Osteoblast (primary cell): Measurements from ENCODE around the gene HS1BP3. TPM values are rescaled to one million over a fixed set of nuclear protein-coding genes. Genes with fewer than 3 reads are reported as not detected.
A peak's percentile ranks its signal among the peaks of the same experiment; 100 is the strongest.

Source experiments
- DNase-seq: peaks from one replicate; pipeline ENCODE4 v3.0.0; 2011; ENCODE audit warnings: low spot score, mixed read lengths; ENCODE audit not compliant: insufficient read length; ENCODE audit errors: missing footprints
- H2AFZ ChIP-seq: 2 replicates; pipeline ENCODE4 v1.6.0; 2011; ENCODE audit warnings: mild to moderate bottlenecking, low read length
- H3K27ac ChIP-seq: 2 replicates; pipeline ENCODE4 v1.5.1; 2011; ENCODE audit warnings: mild to moderate bottlenecking, low read depth, low read length, moderate library complexity
- H3K27me3 ChIP-seq: 2 replicates; pipeline ENCODE4 v1.6.0; 2012; ENCODE audit warnings: mild to moderate bottlenecking, control low read depth, inconsistent platforms, low read length, moderate library complexity; ENCODE audit not compliant: insufficient read depth
- H3K36me3 ChIP-seq: 2 replicates; pipeline ENCODE4 v1.5.1; 2011; ENCODE audit warnings: mild to moderate bottlenecking, low read length, control low read depth, moderate library complexity; ENCODE audit not compliant: insufficient read depth
- H3K4me1 ChIP-seq: 2 replicates; pipeline ENCODE4 v1.5.1; 2011; ENCODE audit warnings: mild to moderate bottlenecking, low read length, control low read depth, moderate library complexity; ENCODE audit not compliant: insufficient read depth
- H3K4me2 ChIP-seq: 2 replicates; pipeline ENCODE4 v1.6.0; 2011; ENCODE audit warnings: mild to moderate bottlenecking, low read length; ENCODE audit not compliant: insufficient read depth
- H3K4me3 ChIP-seq: fragments of 200-600 bp; sonication (generic); 3 replicates; pipeline ENCODE4 v1.5.1; 2012; ENCODE audit warnings: mild to moderate bottlenecking, low read length, inconsistent platforms; ENCODE audit not compliant: insufficient read depth
- H3K79me2 ChIP-seq: 2 replicates; pipeline ENCODE4 v1.6.0; 2012; ENCODE audit warnings: mild to moderate bottlenecking, low read length, control low read depth, inconsistent platforms; ENCODE audit not compliant: insufficient read depth
- H3K9me3 ChIP-seq: 2 replicates; pipeline ENCODE4 v1.5.1; 2011; ENCODE audit warnings: low read depth, low read length, control low read depth
- H4K20me1 ChIP-seq: 2 replicates; pipeline ENCODE4 v1.6.0; 2012; ENCODE audit warnings: mild to moderate bottlenecking, low read length, control low read depth; ENCODE audit not compliant: insufficient read depth
- CTCF ChIP-seq: IDR thresholded peaks from 2 replicates; pipeline ENCODE4 v1.5.1; 2011; ENCODE audit warnings: mild to moderate bottlenecking, low read depth, low read length, moderate library complexity; ENCODE audit errors: extremely low read depth
- total RNA-seq: library from RNA; depleted of rRNA; stranded (reverse); fragments of >200 nt; gene quantifications from 2 replicates; pipeline ENCODE4 v1.2.3, GENCODE V29; 2012

HS1BP3 gene
- total RNA-seq, 1 donor, result 47.8 TPM

- Histone ChIP-seq H3K4me1 (peaks cover 26% of the 10 kb centered on the region), H3K9me3 (no peaks in the 10 kb centered on the region), H3K27ac (no peak overlapping the region), H2AFZ (no peak overlapping the region), H3K79me2 (no peaks in the 10 kb centered on the region), H3K27me3 (no peaks in the 10 kb centered on the region), H3K4me3 (no peak overlapping the region), H4K20me1 (no peaks in the 10 kb centered on the region), H3K36me3 (no peaks in the 10 kb centered on the region), H3K4me2 (no peak overlapping the region)
- no peak for TF ChIP-seq CTCF
- DNase-seq, result no peak
Measured at GRCh38 chr2:20571231-20571630, 79.7 kb downstream of the HS1BP3 start.

GRCh38 chr2:20570249-20570648 lies 80.6 kb downstream of the HS1BP3 start:
- Histone ChIP-seq H3K27ac (no peak overlapping the region), H3K4me1 (peaks cover 26% of the 10 kb centered on the region), H3K4me2 (no peak overlapping the region), H4K20me1 (no peaks in the 10 kb centered on the region), H3K36me3 (no peaks in the 10 kb centered on the region), H3K79me2 (no peaks in the 10 kb centered on the region), H3K4me3 (no peak overlapping the region), H2AFZ (no peak overlapping the region), H3K27me3 (no peaks in the 10 kb centered on the region), H3K9me3 (no peaks in the 10 kb centered on the region)
- no peak for TF ChIP-seq CTCF
- peak; percentile 35 for DNase-seq

- Histone ChIP-seq H3K27me3 (no peaks in the 10 kb centered on the region), H3K4me1 (peaks cover 26% of the 10 kb centered on the region), H3K4me2 (no peak overlapping the region), H3K79me2 (no peaks in the 10 kb centered on the region), H3K27ac (peak overlapping the region; percentile 47), H3K9me3 (no peaks in the 10 kb centered on the region), H4K20me1 (no peaks in the 10 kb centered on the region), H2AFZ (peak overlapping the region; percentile 67), H3K36me3 (no peaks in the 10 kb centered on the region), H3K4me3 (no peak overlapping the region)
- no peak for TF ChIP-seq CTCF
- no peak for DNase-seq
Measured at GRCh38 chr2:20569464-20570223, 81.3 kb downstream of the HS1BP3 start.

GRCh38 chr2:20568501-20569463 lies 82.1 kb downstream of the HS1BP3 start:
- Histone ChIP-seq H3K36me3 (no peaks in the 10 kb centered on the region), H3K27ac (peak overlapping the region; percentile 82), H3K4me1 (peaks cover 25% of the 10 kb centered on the region), H3K79me2 (no peaks in the 10 kb centered on the region), H3K4me3 (no peak overlapping the region), H4K20me1 (no peaks in the 10 kb centered on the region), H3K4me2 (no peak overlapping the region), H2AFZ (peak overlapping the region; percentile 83), H3K27me3 (no peaks in the 10 kb centered on the region), H3K9me3 (no peaks in the 10 kb centered on the region)
- DNase-seq, result peak; percentile 89
- TF ChIP-seq CTCF, result no peak
